ENCODE measurements around the gene NEK6.

DNA sequence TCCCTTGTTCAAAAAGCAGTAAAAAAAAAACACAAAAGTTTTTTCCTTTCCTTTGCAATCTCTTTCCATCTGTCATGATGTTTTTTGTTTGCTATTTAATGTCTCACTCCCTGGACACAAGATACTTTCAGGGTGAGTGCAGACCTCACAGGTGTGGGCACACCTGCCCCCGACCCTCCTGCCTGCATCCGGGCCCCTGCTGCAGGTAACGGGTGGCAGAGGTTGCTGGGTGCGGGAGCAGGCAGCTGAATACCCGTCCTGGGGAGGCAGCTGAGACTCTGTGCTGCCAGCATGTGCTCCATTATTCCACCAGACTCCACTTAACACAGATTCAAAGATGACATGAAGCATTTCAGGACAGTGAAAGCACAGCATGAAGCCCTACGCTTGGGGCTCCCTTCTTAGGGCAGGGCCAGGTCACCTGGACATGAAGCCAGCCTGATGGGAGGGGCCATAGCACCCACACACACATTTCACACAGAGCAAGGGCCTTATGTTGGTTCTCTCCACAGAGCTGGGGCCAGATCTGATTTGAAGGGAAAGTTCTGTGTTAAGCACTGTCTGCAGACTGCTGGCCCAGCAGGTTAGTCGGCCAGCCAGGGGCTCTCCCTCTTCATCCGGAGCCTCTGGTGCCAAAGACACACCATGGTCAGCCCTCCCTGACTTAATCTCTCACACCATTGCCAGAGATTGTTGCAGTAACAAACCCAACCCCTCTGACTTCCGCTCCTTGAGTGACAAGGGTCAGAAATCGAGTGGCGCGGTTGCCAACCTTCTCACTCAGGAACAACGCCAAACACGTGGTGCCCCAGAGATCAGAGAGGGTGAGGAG is 13.0 kb downstream of the NEK6 start:
- TF ChIP-seq, protein P1, sequence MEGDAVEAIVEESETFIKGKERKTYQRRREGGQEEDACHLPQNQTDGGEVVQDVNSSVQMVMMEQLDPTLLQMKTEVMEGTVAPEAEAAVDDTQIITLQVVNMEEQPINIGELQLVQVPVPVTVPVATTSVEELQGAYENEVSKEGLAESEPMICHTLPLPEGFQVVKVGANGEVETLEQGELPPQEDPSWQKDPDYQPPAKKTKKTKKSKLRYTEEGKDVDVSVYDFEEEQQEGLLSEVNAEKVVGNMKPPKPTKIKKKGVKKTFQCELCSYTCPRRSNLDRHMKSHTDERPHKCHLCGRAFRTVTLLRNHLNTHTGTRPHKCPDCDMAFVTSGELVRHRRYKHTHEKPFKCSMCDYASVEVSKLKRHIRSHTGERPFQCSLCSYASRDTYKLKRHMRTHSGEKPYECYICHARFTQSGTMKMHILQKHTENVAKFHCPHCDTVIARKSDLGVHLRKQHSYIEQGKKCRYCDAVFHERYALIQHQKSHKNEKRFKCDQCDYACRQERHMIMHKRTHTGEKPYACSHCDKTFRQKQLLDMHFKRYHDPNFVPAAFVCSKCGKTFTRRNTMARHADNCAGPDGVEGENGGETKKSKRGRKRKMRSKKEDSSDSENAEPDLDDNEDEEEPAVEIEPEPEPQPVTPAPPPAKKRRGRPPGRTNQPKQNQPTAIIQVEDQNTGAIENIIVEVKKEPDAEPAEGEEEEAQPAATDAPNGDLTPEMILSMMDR (IDR thresholded peaks at IDR 0.05), result no peak
- no peak for TF ChIP-seq ZFX (IDR thresholded peaks at IDR 0.05; ENCODE audit: borderline replicate concordance)

Data from 22Rv1 (cell line).